ENCODE measurements around the gene EPHA10.

EPHA10 gene

GRCh38 chr1:37723072-37723389 is 41.9 kb downstream of the EPHA10 start:
- TF ChIP-seq SIN3A (IDR thresholded peaks at IDR 0.05; ENCODE audit: borderline replicate concordance, insufficient read depth, low read length) (no peak), TAF1 (IDR thresholded peaks at IDR 0.05; ENCODE audit: borderline replicate concordance, insufficient read depth, low read length) (no peak), REST (IDR thresholded peaks at IDR 0.05; ENCODE audit: insufficient read depth in 1 of 2, low read depth in 2 of 2, low read length in 2 of 2) (no peak), FOXP2 (optimal IDR thresholded peaks at IDR 0.05; ENCODE audit: borderline replicate concordance, extremely low read depth, extremely low read length, insufficient read depth) (no peak), POLR2AphosphoS5 (IDR thresholded peaks at IDR 0.05; ENCODE audit: low read depth, low read length) (no peak)

- no peak for TF ChIP-seq TAF1 (IDR thresholded peaks at IDR 0.05; ENCODE audit: borderline replicate concordance, insufficient read depth, low read length)
- no peak for TF ChIP-seq SIN3A (IDR thresholded peaks at IDR 0.05; ENCODE audit: borderline replicate concordance, insufficient read depth, low read length)
- no peak for TF ChIP-seq REST (IDR thresholded peaks at IDR 0.05; ENCODE audit: insufficient read depth in 1 of 2, low read depth in 2 of 2, low read length in 2 of 2)
- TF ChIP-seq FOXP2 (optimal IDR thresholded peaks at IDR 0.05; ENCODE audit: borderline replicate concordance, extremely low read depth, extremely low read length, insufficient read depth), result no peak
- no peak for TF ChIP-seq POLR2AphosphoS5 (IDR thresholded peaks at IDR 0.05; ENCODE audit: low read depth, low read length)
These were observed 42.5 kb downstream of the EPHA10 start for GRCh38 chr1:37722181-37723071.

- TF ChIP-seq FOXP2 (optimal IDR thresholded peaks at IDR 0.05; ENCODE audit: borderline replicate concordance, extremely low read depth, extremely low read length, insufficient read depth), result no peak
- no peak for TF ChIP-seq SIN3A (IDR thresholded peaks at IDR 0.05; ENCODE audit: borderline replicate concordance, insufficient read depth, low read length)
- TF ChIP-seq REST (IDR thresholded peaks at IDR 0.05; ENCODE audit: insufficient read depth in 1 of 2, low read depth in 2 of 2, low read length in 2 of 2), result no peak
- no peak for TF ChIP-seq POLR2AphosphoS5 (IDR thresholded peaks at IDR 0.05; ENCODE audit: low read depth, low read length)
- no peak for TF ChIP-seq TAF1 (IDR thresholded peaks at IDR 0.05; ENCODE audit: borderline replicate concordance, insufficient read depth, low read length)
These were observed 43.4 kb downstream of the EPHA10 start for GRCh38 chr1:37721565-37721964.

- TF ChIP-seq POLR2AphosphoS5 (IDR thresholded peaks at IDR 0.05; ENCODE audit: low read depth, low read length) (no peak), SIN3A (IDR thresholded peaks at IDR 0.05; ENCODE audit: borderline replicate concordance, insufficient read depth, low read length) (no peak), TAF1 (IDR thresholded peaks at IDR 0.05; ENCODE audit: borderline replicate concordance, insufficient read depth, low read length) (no peak), REST (IDR thresholded peaks at IDR 0.05; ENCODE audit: insufficient read depth in 1 of 2, low read depth in 2 of 2, low read length in 2 of 2) (no peak), FOXP2 (optimal IDR thresholded peaks at IDR 0.05; ENCODE audit: borderline replicate concordance, extremely low read depth, extremely low read length, insufficient read depth) (no peak)
These were observed 44.4 kb downstream of the EPHA10 start for GRCh38 chr1:37720231-37721130.

All from PFSK-1 (cell line).